ENCODE measurements around the gene ZNF423.

Gene ZNF423

DNA sequence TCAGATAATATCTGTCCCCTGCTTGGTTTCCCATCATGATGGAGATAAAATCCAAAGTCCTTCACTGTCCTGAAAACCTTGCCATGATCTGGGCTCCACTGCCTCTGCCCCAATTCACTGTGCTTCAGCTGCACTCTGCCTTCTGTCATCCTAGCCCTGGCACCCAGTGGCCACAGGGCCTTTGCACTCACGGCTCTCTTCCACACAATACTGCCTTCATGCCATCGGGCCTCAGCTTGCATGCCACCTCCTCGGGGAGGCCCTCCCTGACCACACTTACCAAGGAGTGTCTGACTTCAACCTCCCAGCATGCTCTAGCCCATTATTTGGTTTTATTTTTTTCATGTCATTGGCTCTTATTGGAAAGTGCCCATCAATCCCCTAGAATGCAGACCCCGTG is 336.2 kb downstream of the ZNF423 start:
- Histone ChIP-seq H3K4me1 (no peaks in the 10 kb centered on the region), H3K4me2 (ENCODE audit: low read length) (no peak overlapping the region), H3K4me3 (ENCODE audit: low read depth, low read length) (no peak overlapping the region), H3K27me3 (ENCODE audit: control insufficient read depth, insufficient read depth, low read length) (no peaks in the 10 kb centered on the region), H3K27ac (no peak overlapping the region), H3K9ac (no peak overlapping the region), H3K36me3 (ENCODE audit: control insufficient read depth, insufficient read depth, low read length) (no peaks in the 10 kb centered on the region), H3K79me2 (no peaks in the 10 kb centered on the region), H3K9me3 (ENCODE audit: control insufficient read depth, low read length) (no peaks in the 10 kb centered on the region), H2AFZ (no peak overlapping the region)
- TF ChIP-seq, protein P1, sequence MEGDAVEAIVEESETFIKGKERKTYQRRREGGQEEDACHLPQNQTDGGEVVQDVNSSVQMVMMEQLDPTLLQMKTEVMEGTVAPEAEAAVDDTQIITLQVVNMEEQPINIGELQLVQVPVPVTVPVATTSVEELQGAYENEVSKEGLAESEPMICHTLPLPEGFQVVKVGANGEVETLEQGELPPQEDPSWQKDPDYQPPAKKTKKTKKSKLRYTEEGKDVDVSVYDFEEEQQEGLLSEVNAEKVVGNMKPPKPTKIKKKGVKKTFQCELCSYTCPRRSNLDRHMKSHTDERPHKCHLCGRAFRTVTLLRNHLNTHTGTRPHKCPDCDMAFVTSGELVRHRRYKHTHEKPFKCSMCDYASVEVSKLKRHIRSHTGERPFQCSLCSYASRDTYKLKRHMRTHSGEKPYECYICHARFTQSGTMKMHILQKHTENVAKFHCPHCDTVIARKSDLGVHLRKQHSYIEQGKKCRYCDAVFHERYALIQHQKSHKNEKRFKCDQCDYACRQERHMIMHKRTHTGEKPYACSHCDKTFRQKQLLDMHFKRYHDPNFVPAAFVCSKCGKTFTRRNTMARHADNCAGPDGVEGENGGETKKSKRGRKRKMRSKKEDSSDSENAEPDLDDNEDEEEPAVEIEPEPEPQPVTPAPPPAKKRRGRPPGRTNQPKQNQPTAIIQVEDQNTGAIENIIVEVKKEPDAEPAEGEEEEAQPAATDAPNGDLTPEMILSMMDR (IDR thresholded peaks at IDR 0.05), result no peak

DNA sequence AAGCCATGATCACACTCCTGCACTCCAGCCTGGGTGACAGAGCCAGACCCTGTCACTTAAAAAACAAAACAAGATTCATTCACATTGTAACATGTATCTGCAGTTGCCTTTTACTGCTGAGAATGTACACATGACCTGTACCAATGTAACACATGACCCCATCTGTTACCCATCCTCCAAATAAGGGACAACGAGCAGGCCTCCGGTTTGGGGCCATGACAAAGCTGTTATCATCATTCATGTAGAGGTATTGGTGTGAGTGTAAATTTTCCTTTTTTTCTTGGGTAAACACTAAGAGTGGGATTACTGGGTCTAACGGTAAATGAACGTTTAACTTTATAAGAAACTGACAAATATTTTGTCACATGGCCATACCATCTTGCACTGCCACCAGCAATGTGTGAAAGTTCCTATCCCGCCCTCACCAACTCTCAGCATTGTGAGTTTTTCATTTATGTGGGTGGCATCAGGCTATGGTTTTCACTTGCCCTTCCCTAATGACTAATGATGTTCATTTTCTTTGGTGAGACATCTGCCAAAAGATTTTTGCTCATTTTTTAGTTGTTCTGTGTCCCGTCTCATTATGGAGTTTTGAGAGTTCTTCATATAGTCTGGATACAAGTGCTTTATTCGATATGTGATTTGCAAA is 336.8 kb downstream of the ZNF423 start:
- Histone ChIP-seq H3K4me1 (no peaks in the 10 kb centered on the region), H3K27me3 (ENCODE audit: control insufficient read depth, insufficient read depth, low read length) (no peaks in the 10 kb centered on the region), H2AFZ (no peak overlapping the region), H3K4me2 (ENCODE audit: low read length) (no peak overlapping the region), H3K79me2 (no peaks in the 10 kb centered on the region), H3K4me3 (ENCODE audit: low read depth, low read length) (no peak overlapping the region), H3K9me3 (ENCODE audit: control insufficient read depth, low read length) (no peaks in the 10 kb centered on the region), H3K36me3 (ENCODE audit: control insufficient read depth, insufficient read depth, low read length) (no peaks in the 10 kb centered on the region), H3K9ac (no peak overlapping the region), H3K27ac (no peak overlapping the region)
- TF ChIP-seq, protein P1 (IDR thresholded peaks at IDR 0.05), result no peak

DNA sequence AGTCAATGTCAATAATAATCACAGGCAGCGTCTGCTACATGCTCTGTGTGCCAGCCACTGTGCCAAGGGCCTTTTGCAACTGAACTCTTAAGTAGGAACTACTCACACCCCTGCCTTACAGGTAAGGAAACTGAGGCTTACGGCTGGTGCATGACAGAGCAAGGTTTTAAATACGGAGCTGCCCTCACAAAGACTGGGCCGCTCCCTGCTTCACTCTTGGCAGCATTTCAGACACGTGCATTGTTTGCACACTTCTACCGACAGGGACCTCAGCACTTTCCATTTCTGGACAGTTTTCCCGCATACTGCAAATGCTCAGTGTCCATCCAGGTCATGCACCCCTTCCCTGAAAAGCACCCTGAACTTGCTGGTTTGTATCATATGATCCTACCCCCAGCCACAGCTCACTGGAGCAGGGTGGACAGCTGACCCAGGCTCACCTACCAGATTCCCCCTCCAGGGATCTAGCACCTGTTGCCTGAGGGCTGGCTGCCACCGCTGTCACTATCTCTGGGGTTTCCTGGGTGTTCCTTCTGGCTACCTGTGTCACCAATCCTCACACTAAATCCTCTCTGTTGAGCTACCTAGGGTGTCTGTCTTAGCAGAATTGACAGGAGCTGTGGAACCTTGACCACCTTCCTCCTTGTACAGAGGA is 339.4 kb downstream of the ZNF423 start:
- Histone ChIP-seq H3K4me1 (no peaks in the 10 kb centered on the region), H3K27me3 (ENCODE audit: control insufficient read depth, insufficient read depth, low read length) (no peaks in the 10 kb centered on the region), H2AFZ (no peak overlapping the region), H3K27ac (no peak overlapping the region), H3K4me3 (ENCODE audit: low read depth, low read length) (no peak overlapping the region), H3K79me2 (no peaks in the 10 kb centered on the region), H3K9me3 (ENCODE audit: control insufficient read depth, low read length) (no peaks in the 10 kb centered on the region), H3K9ac (no peak overlapping the region), H3K4me2 (ENCODE audit: low read length) (no peak overlapping the region), H3K36me3 (ENCODE audit: control insufficient read depth, insufficient read depth, low read length) (no peaks in the 10 kb centered on the region)
- TF ChIP-seq, protein P1 (IDR thresholded peaks at IDR 0.05), result no peak

DNA sequence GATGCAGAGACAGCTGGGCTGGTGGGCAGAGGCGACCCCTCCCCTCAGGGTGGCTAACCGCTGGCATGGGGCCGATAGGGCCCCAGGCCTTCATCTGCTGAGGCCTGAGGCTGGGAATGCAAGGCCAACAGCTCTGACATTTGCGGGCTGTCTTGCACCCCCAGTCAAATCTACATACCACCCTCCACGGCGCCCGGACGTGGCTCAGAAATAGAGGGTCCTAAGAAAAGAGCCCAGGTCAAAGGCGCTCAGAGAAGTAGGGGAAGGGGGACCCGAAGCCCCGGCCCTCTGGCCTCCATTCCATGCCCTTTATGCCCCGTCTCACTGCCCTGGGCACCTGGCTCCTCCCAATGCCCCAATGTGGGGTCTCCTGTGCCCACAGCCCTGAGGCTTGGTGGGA is 340.1 kb downstream of the ZNF423 start:
- H3K4me2 ChIP-seq (ENCODE audit: low read length), result no peak overlapping the region
- TF ChIP-seq, protein P1 (IDR thresholded peaks at IDR 0.05), result no peak
- no peak overlapping the region for H2AFZ ChIP-seq
- H3K9me3 ChIP-seq (ENCODE audit: control insufficient read depth, low read length), result no peaks in the 10 kb centered on the region
- no peaks in the 10 kb centered on the region for H3K27me3 ChIP-seq (ENCODE audit: control insufficient read depth, insufficient read depth, low read length)
- no peak overlapping the region for H3K4me3 ChIP-seq (ENCODE audit: low read depth, low read length)
- no peak overlapping the region for H3K9ac ChIP-seq
- no peaks in the 10 kb centered on the region for H3K4me1 ChIP-seq
- H3K36me3 ChIP-seq (ENCODE audit: control insufficient read depth, insufficient read depth, low read length), result no peaks in the 10 kb centered on the region
- H3K79me2 ChIP-seq, result no peaks in the 10 kb centered on the region
- no peak overlapping the region for H3K27ac ChIP-seq
